Fibroblast of mammary gland (primary cell): Measurements from ENCODE around the gene PVRIG.
"Not testable (repeated sequence)": the region's sequence is repeated elsewhere in the genome, so short reads cannot be mapped to it uniquely, and the experiment has no call there.

Source experiments
- DNase-seq: peaks from one replicate; pipeline ENCODE4 v3.0.0-alpha.2; 2010; ENCODE audit warnings: low read depth
- H3K4me3 ChIP-seq: 2 replicates; pipeline ENCODE4 v1.5.1; 2011; ENCODE audit warnings: low read depth, mild to moderate bottlenecking, low read length, moderate library complexity; ENCODE audit not compliant: control insufficient read depth
- CTCF ChIP-seq: conservative IDR thresholded peaks from 2 replicates; pipeline ENCODE4 v1.5.1; 2011; ENCODE audit warnings: low read depth, low read length, inconsistent platforms; ENCODE audit not compliant: control insufficient read depth, insufficient read depth

PVRIG gene

GRCh38 chr7:100175296-100175935 lies 44.3 kb upstream of the PVRIG start:
- no peak for TF ChIP-seq CTCF
- no peak for DNase-seq
- no peak overlapping the region for H3K4me3 ChIP-seq

GRCh38 chr7:100176096-100177044 lies 43.4 kb upstream of the PVRIG start:
- TF ChIP-seq CTCF, result no peak
- no peak for DNase-seq
- peak overlapping the region; percentile 66 for H3K4me3 ChIP-seq

DNA sequence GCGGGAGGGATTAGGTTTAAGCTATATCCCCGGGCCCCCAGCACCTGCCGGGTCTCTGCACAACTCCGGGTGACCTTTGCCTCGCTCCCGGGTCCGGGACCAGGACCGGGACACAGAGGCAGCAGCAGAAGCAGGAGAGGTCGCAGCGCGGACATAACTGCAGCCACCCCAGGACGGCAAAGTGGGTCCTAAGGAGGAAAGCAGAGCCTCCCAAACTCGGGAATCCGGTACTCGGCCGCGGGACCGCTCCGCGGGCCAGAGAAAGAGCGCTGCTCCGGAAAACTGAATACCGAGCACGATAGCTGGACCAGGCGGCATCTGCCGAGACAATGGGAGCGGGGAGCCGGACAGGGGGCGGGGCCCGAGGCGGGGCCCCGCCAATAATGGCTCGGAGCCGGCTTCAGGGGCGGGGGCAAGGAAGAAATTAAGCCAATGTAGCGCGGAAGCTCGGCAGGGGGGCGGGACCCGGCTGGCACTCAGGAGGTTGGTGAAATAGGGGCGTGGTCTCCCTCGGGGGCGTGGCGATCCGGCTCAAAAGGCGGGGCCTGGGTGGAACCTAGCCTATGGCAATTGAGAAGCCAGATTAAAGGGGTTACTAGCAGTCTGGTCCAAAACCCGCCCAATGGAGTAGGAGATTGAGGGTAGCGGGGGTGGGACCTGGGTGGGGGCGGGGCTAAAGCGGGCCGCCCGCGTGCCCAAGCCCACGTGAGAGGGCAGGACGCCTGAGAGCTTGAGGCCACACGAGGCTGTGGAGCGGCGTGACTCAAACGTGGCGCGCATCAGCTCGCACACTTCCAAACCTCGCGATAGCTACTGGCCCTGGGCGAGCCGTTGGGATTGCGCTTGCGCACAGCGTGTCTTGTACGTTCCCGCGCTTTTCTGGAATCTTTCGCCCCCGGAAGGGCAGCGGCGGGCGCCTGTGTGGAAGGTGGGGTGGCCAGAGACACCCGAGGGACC lies 42.4 kb upstream of the PVRIG start, which contains the start of the genes GPC2 and STAG3:
Gene GPC2 (minus strand): TSS at position 337 of the 957 bp plus-strand sequence. CDS start 182 bp downstream, at position 155.
Gene STAG3 (plus strand): TSS at position 874 of the 957 bp plus-strand sequence. CDS start 2,639 bp downstream, outside the sequence.
- peak; percentile 93 for DNase-seq
- peak within 1 kb of the TSS; percentile 66 for H3K4me3 ChIP-seq
- no peak for TF ChIP-seq CTCF

- DNase-seq, H3K4me3 ChIP-seq: not testable (repeated sequence)
Measured at GRCh38 chr7:100180084-100180483, 39.7 kb upstream of the PVRIG start.

GRCh38 chr7:100182616-100183015 lies 37.1 kb upstream of the PVRIG start:
- not testable (repeated sequence) for H3K4me3 ChIP-seq, DNase-seq

- DNase-seq, H3K4me3 ChIP-seq: not testable (repeated sequence)
Measured at GRCh38 chr7:100183090-100183489, 36.7 kb upstream of the PVRIG start.

- DNase-seq, result no peak
- H3K4me3 ChIP-seq, result no peak overlapping the region
- no peak for TF ChIP-seq CTCF
Measured at GRCh38 chr7:100185726-100186125, 34.0 kb upstream of the PVRIG start.
